ENCODE measurements around the gene MAPKAPK3. TPM values are rescaled to one million over a fixed set of nuclear protein-coding genes. Genes with fewer than 3 reads are reported as not detected.
A peak's percentile ranks its signal among the peaks of the same experiment; 100 is the strongest.

Gene MAPKAPK3
- polyA plus RNA-seq, 3 donors from 2014 or later: 57.2 to 92.0 (median 91.2) TPM

DNA sequence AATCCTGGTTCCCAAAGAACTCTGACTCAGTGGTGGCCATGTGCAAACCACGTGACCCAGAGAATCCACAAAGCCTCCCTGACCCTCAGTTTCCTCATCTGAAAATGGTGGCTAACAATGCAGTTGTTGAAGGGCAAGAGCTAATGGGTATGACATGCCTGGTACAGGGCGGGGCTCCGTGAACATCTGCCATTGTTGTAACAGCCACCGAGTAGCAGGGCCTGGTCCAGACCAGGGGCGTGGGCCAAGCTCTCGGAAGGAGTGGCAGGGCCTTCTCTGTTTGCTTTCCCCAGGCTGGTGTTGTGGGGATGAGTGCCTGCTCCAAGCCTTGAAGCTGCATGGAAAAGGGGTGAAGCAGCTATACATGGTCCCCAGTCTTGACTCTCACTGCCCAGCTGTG lies 13.4 kb downstream of the MAPKAPK3 start:
- no peak for DNase-seq
- Mint-ChIP-seq H3K36me3 (no peaks in the 10 kb centered on the region), H3K4me1 (peaks cover 89 to 99% of the 10 kb centered on the region in 2 donors), H3K9me3 (no peaks in the 10 kb centered on the region), H3K4me3 (peak overlapping the region; percentile 21 to 59 (median 52)), H3K27me3 (ENCODE audit: low read depth in 3 of 3) (peaks cover 0 to 6% (median 2%) of the 10 kb centered on the region in 3 donors), H3K27ac (peak overlapping the region; percentile 64 to 95 (median 78))

DNA sequence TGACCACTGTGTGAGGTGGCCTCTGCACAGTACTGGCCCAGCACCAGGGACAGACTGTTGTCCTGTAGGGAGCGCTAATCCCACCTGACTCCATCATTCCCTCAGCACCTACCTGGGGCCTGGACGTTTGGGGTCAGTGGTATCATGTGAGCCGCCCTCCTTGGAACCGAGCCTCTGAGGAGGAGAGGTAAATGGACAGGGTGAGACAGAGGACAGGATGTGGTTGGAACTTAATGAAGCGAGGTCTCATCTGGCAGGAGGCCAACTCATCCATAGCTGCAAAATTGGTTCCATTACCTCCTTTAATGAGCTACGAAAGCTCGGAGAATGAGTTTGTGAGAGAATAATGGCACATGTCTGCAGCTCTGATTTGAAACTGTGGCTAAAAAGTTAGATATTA lies 13.9 kb downstream of the MAPKAPK3 start:
- H3K9me3 Mint-ChIP-seq: no peaks in the 10 kb centered on the region
- no peak for DNase-seq
- peaks cover 86 to 95% of the 10 kb centered on the region in 2 donors for H3K4me1 Mint-ChIP-seq
- H3K36me3 Mint-ChIP-seq: no peaks in the 10 kb centered on the region
- peak overlapping the region; percentile 60 to 95 (median 86) for H3K27ac Mint-ChIP-seq
- peak overlapping the region in 4 of 5 donors; percentile 39 to 59 (median 54) for H3K4me3 Mint-ChIP-seq
- H3K27me3 Mint-ChIP-seq (ENCODE audit: low read depth in 3 of 3): peaks cover 0 to 6% (median 2%) of the 10 kb centered on the region in 3 donors

DNA sequence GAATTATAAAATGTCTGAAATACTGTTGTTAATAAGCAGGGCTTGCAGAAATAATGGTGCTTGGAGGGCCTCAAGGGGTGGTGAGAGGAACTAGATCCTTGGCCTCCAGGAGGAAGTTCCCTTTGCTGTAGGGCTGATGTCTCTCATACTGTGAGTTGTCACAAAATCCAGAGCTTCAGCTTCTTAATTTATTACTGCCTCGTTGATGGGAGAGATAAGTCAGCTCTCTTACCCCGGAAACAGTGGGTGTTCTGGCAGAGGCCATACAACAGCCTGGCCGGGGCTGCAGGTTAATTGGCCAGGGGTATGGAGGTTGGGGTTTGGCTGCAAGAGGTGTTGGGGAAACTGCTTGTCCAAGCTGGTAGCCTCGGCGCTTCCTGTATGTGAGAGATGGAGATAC lies 15.5 kb downstream of the MAPKAPK3 start:
- H3K36me3 Mint-ChIP-seq: no peaks in the 10 kb centered on the region
- H3K4me3 Mint-ChIP-seq: peak overlapping the region; percentile 39 to 61 (median 53)
- no peaks in the 10 kb centered on the region for H3K9me3 Mint-ChIP-seq
- peak in 1 of 3 donors; percentile 32 for DNase-seq
- peak overlapping the region; percentile 64 to 95 (median 86) for H3K27ac Mint-ChIP-seq
- peaks cover 0 to 6% (median 2%) of the 10 kb centered on the region in 3 donors for H3K27me3 Mint-ChIP-seq (ENCODE audit: low read depth in 3 of 3)
- H3K4me1 Mint-ChIP-seq: peaks cover 87 to 95% of the 10 kb centered on the region in 2 donors

DNA sequence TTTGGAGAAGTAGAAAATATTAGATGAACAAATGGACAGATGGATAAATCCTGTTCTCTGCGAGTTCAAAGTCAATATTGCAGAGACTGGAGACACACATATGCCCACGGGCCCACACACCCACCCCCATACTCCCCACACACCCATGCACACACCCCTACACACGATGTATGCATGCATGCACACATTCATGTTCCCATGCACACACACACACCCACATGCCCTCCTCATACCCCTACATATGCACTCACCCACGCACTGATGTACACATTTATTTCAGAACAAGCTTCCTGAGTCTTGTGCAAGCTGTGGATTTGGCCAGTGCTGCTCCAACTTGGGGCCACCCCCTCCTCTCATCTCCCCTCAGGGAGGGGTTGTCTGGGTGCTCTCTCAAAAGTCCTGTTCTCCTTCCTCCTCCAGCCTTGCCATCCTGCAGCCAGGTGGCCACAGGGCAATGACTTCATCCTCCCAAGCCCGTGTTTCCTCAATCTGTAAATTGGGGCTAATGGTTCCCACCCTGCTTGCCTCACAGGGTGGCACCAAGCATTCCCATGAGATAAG lies 16.4 kb downstream of the MAPKAPK3 start:
- H3K4me3 Mint-ChIP-seq: peak overlapping the region in 2 of 5 donors; percentile 53 to 59
- H3K4me1 Mint-ChIP-seq: peaks cover 84 to 94% of the 10 kb centered on the region in 2 donors
- H3K27ac Mint-ChIP-seq: peak overlapping the region; percentile 27 to 95 (median 86)
- no peak for DNase-seq
- no peaks in the 10 kb centered on the region for H3K9me3 Mint-ChIP-seq
- H3K36me3 Mint-ChIP-seq: no peaks in the 10 kb centered on the region
- peaks cover 0 to 6% (median 0%) of the 10 kb centered on the region in 3 donors for H3K27me3 Mint-ChIP-seq (ENCODE audit: low read depth in 3 of 3)

DNA sequence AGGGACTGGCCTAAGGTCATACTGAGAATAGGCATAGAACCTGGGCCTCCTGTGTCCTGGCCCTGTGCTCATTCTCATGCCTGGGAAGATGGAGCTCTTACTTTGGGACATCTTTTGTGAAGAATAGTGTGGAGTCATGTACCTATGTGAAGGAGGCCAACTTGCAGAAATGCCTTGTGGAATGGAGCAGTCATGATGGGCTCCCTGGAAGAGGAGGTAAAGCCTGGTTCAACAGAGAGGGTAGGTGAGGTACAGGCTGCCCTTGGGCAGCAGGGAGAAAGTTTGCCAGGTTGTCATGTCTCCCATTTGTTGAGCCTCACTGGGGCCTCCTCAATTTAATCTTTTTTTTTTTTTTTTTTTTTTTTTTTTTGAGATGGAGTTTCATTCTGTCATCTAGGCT lies 18.1 kb downstream of the MAPKAPK3 start:
- H3K4me3 Mint-ChIP-seq: no peak overlapping the region
- no peaks in the 10 kb centered on the region for H3K9me3 Mint-ChIP-seq
- peaks cover 0 to 6% (median 0%) of the 10 kb centered on the region in 3 donors for H3K27me3 Mint-ChIP-seq (ENCODE audit: low read depth in 3 of 3)
- no peak for DNase-seq
- H3K4me1 Mint-ChIP-seq: peaks cover 78 to 89% of the 10 kb centered on the region in 2 donors
- peak overlapping the region in 3 of 6 donors; percentile 2 to 75 (median 66) for H3K27ac Mint-ChIP-seq
- no peaks in the 10 kb centered on the region for H3K36me3 Mint-ChIP-seq

DNA sequence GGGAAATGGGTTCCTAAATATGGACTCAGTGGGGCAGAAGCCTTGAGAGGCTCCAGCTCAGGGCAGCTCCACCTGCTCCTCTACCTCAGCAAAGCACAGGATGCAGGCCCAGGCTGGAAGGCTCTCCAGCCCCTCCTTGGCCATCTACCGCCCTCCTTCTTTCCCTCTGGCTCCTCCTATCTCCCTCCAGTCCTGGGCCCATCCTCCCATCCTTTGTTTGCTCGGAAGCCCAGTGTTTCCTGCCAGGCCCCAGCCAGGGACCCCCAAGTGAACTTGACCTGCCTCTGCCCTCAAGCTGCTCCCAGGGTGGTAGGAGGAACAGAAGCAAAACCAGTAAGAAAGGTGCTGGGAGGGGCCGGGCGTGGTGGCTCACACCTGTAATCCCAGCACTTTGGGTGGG lies 20.1 kb downstream of the MAPKAPK3 start:
- Mint-ChIP-seq H3K27me3 (ENCODE audit: low read depth in 3 of 3) (peaks cover 0 to 6% (median 0%) of the 10 kb centered on the region in 3 donors), H3K27ac (no peak overlapping the region), H3K4me1 (peaks cover 61 to 70% of the 10 kb centered on the region in 2 donors), H3K36me3 (peaks cover 6 to 11% (median 7%) of the 10 kb centered on the region in 3 donors), H3K4me3 (no peak overlapping the region), H3K9me3 (no peaks in the 10 kb centered on the region)
- DNase-seq: no peak

DNA sequence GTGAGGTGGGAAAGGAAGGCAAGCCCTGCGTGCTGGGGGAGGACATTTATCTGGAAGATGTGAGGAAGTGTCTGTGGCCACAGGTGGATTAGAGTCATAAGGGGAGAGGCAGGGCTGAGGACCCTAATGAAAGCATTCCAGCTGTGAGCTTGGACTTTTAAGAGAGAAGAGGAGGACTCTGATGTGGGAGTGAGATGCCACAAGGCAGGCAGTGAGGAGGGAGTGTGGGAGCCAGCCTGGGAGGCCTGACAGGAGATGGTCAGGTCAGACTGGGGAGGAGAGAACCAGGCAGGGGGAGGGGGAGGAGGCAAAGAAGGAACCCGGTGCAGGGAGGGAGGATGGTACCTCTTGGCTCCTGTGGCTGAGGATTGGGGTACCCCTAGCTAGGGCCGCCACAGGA lies 21.0 kb downstream of the MAPKAPK3 start:
- Mint-ChIP-seq H3K9me3 (no peaks in the 10 kb centered on the region), H3K27me3 (ENCODE audit: low read depth in 3 of 3) (no peaks in the 10 kb centered on the region), H3K36me3 (peaks cover 7 to 11% (median 11%) of the 10 kb centered on the region in 3 donors), H3K4me1 (peaks cover 52 to 60% of the 10 kb centered on the region in 2 donors), H3K4me3 (no peak overlapping the region), H3K27ac (peak overlapping the region in 5 of 6 donors; percentile 71 to 77 (median 76))
- no peak for DNase-seq

DNA sequence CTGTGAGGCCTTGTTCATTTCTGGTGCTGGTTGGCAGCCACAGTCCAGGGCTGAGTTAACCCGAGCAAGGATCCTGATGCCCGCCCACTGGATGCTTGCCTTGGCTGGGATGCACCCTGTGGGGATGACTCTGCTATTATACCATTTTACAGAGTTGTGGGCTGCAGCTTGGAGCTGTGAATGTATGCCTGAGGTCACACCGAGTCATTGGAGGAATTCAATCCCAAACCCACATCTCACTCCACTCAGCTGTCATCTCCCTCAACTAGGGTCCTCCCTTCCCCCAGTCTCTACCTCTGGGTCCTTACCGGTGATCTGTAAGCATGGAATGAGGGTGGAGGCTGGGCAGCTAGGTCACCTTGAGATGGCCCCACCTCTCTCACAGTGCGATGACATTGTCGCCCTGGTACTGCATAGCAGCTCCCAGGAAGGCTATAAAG lies 22.1 kb downstream of the MAPKAPK3 start:
- no peak for DNase-seq
- H3K4me1 Mint-ChIP-seq: peaks cover 40 to 49% of the 10 kb centered on the region in 2 donors
- H3K9me3 Mint-ChIP-seq: no peaks in the 10 kb centered on the region
- H3K4me3 Mint-ChIP-seq: no peak overlapping the region
- H3K27me3 Mint-ChIP-seq (ENCODE audit: low read depth in 3 of 3): no peaks in the 10 kb centered on the region
- H3K36me3 Mint-ChIP-seq: peaks cover 7 to 16% (median 11%) of the 10 kb centered on the region in 3 donors
- peak overlapping the region in 4 of 6 donors; percentile 24 to 69 (median 50) for H3K27ac Mint-ChIP-seq

DNA sequence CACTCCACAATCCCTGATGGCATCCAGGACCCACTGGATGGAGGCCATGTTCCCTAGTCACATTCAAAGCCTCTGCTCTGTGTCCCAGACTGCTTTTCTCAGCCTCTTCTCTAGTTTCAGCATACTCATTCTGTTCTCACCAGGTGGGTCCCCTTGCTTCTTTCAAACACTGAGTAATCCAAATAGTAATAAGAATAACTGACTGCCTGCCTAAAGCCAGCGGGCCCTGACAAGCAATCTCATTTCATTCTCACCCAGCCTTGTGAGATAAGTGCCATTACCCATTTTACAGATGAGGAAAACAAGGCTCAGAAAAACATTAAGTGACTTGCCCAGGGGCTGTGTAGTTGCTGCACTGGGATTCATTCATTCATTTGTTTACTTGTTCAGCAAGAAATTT lies 25.4 kb downstream of the MAPKAPK3 start:
- Mint-ChIP-seq H3K27me3 (ENCODE audit: low read depth in 3 of 3) (peaks cover 0 to 1% (median 0%) of the 10 kb centered on the region in 3 donors), H3K36me3 (peaks cover 7 to 33% (median 16%) of the 10 kb centered on the region in 3 donors), H3K4me3 (no peak overlapping the region), H3K27ac (no peak overlapping the region), H3K9me3 (no peaks in the 10 kb centered on the region), H3K4me1 (peaks cover 17 to 20% of the 10 kb centered on the region in 2 donors)
- DNase-seq: no peak

DNA sequence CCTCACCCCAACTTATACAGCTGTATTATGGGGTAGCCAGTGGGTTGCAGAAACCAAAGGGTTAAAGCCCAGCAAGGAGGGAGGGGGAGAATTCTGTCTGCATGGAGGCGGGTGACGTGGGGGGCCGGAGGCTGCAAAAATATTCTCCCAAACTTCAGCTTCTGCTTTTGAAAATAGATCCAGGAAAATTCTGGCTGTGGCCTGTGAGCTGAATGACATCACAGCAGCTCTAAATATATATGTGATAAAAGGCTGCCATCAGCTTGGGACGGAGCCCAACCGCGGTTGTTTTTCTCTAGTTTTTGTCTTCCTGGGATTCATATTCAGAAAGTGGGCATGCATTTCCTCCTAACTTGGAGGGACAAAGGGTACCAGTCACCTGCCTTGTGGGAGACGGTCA lies 27.6 kb downstream of the MAPKAPK3 start:
- DNase-seq: no peak
- H3K27me3 Mint-ChIP-seq (ENCODE audit: low read depth in 3 of 3): peaks cover 1 to 2% (median 2%) of the 10 kb centered on the region in 3 donors
- peaks cover 2 to 3% of the 10 kb centered on the region in 2 donors for H3K4me1 Mint-ChIP-seq
- H3K36me3 Mint-ChIP-seq: peaks cover 7 to 33% (median 16%) of the 10 kb centered on the region in 3 donors
- peak overlapping the region in 1 of 6 donors; percentile 45 for H3K27ac Mint-ChIP-seq
- H3K9me3 Mint-ChIP-seq: no peaks in the 10 kb centered on the region
- no peak overlapping the region for H3K4me3 Mint-ChIP-seq

DNA sequence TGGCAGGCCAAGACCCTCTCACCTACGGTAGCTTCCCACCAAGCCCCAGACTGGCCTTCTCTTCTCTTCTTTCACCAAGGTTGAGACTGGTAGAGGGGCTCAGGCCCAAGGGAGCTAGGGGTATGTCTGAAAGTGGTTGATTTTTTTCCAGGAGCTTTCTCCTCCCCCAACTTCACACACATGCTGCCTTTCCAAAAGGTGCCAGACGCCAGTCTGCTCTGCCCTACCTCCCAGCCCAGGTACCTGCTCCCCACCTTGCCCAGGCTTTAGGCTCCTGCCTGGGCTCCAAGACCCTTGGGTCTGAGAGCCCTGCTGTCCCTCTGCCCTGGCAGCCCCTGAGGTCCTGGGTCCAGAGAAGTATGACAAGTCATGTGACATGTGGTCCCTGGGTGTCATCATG lies 28.4 kb downstream of the MAPKAPK3 start:
- Mint-ChIP-seq H3K27me3 (ENCODE audit: low read depth in 3 of 3) (peaks cover 1 to 2% (median 2%) of the 10 kb centered on the region in 3 donors), H3K9me3 (no peaks in the 10 kb centered on the region), H3K27ac (peak overlapping the region in 1 of 6 donors; percentile 24), H3K4me3 (no peak overlapping the region), H3K4me1 (peaks cover 0 to 2% of the 10 kb centered on the region in 2 donors), H3K36me3 (peaks cover 7 to 34% (median 16%) of the 10 kb centered on the region in 3 donors)
- no peak for DNase-seq

DNA sequence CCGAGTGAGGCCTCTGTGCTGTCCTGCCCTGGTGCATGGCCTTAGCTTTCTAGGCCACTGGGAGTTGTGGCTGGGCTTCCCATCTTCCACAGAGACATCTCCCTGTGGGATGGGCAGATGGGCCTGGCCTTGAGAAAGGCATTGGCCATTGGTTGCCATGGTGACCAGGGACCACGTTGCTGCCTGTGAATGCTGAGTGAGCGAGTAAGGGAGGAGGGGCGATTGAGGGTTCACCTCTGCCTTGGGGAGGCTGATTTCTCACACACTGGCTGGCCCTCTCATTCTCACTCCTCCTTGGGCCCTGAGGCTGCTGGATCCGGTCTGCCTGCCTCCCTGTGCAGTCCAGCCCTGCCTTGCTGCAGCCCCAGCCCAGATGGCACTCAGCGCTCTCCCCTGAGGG lies 31.4 kb downstream of the MAPKAPK3 start:
- DNase-seq: no peak
- Mint-ChIP-seq H3K9me3 (no peaks in the 10 kb centered on the region), H3K4me3 (no peak overlapping the region), H3K4me1 (no peaks in the 10 kb centered on the region), H3K27me3 (ENCODE audit: low read depth in 3 of 3) (peaks cover 1 to 2% (median 2%) of the 10 kb centered on the region in 3 donors), H3K36me3 (peaks cover 0 to 25% (median 5%) of the 10 kb centered on the region in 3 donors), H3K27ac (peak overlapping the region in 1 of 6 donors; percentile 62)

DNA sequence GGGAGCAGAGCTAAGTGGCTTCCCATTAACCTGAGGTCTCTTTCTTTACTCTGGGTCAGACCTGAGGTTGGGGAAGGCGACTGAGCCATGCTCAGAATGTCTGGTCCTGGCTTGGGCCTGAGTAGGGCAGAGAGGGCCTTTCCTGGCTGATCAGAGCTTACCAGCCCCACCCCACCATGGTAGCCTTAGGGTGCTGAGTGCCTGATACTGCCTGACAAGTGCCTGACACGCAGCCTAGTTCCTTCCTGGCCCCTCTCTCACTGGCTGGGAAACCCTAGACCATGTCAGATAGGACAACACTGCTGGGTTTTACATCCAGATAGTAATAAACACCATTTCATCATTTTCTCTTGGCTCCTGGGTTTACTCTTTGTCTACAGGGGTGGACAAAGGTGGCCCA lies 32.0 kb downstream of the MAPKAPK3 start:
- peaks cover 0 to 21% (median 5%) of the 10 kb centered on the region in 3 donors for H3K36me3 Mint-ChIP-seq
- no peak overlapping the region for H3K4me3 Mint-ChIP-seq

DNA sequence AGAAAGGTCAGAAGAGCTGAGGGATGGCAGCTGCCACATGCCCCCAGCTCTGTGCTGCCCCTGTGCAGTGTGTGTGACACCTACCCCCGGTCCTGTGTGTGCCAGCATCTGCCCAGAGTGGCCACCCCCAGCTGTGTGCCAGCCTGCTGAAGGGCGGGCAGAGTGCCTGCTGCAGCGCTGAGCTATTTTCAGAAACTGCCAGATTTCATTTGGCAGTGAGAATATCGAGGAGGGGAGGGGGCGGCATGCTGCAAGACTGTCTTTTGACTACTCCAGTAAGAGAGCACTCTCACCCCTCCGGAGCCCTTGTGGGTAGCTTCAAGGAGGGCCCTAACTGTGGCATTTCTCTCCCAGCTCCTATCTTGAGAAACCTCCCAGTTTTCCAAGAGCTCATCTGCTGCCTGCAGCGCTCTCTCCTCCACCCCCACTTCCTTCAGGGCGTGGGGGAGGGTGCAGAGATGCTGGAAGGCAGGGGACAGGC lies 32.5 kb downstream of the MAPKAPK3 start:
- Mint-ChIP-seq H3K9me3 (no peaks in the 10 kb centered on the region), H3K4me3 (no peak overlapping the region), H3K27me3 (ENCODE audit: low read depth in 3 of 3) (peaks cover 1 to 2% (median 2%) of the 10 kb centered on the region in 3 donors), H3K4me1 (no peaks in the 10 kb centered on the region), H3K27ac (peak overlapping the region in 3 of 6 donors; percentile 2 to 55 (median 26)), H3K36me3 (peaks cover 0 to 15% (median 3%) of the 10 kb centered on the region in 3 donors)
- DNase-seq: no peak

More for the DNA sequence above, 32.0 kb downstream of the MAPKAPK3 start:
- no peak for DNase-seq
- Mint-ChIP-seq H3K27ac (peak overlapping the region in 1 of 6 donors; percentile 7), H3K9me3 (no peaks in the 10 kb centered on the region), H3K4me1 (no peaks in the 10 kb centered on the region), H3K27me3 (ENCODE audit: low read depth in 3 of 3) (peaks cover 1 to 2% (median 2%) of the 10 kb centered on the region in 3 donors)

Measured in immature natural killer cell (primary cell).